GM18498 (cell line): ENCODE data around the gene KLHL13.
"Not testable (repeated sequence)": the region's sequence is repeated elsewhere in the genome, so short reads cannot be mapped to it uniquely, and the experiment has no call there.

Experiments
- ATAC-seq: cut with Tn5 transposase; IDR thresholded peaks from one replicate; pipeline ENCODE4 v1.9.1; 2021; ENCODE audit warnings: mild to moderate bottlenecking, moderate library complexity; ENCODE audit not compliant: unreplicated experiment

KLHL13 gene

GRCh38 chrX:118088084-118088483, 28.5 kb downstream of the KLHL13 start:
- no peak for ATAC-seq

DNA sequence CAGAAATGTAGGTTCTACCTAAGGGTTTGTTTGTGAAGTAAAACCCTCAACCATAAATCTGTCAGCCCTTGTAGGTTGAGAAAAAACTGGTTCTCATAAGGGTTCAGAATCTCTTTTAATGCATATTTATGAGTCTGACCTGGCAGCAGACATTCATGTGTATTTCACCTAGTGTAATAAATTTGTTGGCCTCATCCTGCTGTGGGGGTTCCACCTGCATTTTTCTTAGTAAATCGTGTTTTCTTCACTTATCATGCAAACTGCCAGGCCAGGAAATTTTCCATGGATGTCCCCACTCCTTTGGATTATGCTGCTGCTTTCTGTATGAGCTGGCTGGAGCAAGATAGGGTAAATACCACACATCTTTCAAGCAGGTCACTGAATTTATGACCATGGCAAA, 42.4 kb downstream of the KLHL13 start:
- no peak for ATAC-seq

- ATAC-seq = no peak
Measured at GRCh38 chrX:118066867-118067515, 49.6 kb downstream of the KLHL13 start.

DNA sequence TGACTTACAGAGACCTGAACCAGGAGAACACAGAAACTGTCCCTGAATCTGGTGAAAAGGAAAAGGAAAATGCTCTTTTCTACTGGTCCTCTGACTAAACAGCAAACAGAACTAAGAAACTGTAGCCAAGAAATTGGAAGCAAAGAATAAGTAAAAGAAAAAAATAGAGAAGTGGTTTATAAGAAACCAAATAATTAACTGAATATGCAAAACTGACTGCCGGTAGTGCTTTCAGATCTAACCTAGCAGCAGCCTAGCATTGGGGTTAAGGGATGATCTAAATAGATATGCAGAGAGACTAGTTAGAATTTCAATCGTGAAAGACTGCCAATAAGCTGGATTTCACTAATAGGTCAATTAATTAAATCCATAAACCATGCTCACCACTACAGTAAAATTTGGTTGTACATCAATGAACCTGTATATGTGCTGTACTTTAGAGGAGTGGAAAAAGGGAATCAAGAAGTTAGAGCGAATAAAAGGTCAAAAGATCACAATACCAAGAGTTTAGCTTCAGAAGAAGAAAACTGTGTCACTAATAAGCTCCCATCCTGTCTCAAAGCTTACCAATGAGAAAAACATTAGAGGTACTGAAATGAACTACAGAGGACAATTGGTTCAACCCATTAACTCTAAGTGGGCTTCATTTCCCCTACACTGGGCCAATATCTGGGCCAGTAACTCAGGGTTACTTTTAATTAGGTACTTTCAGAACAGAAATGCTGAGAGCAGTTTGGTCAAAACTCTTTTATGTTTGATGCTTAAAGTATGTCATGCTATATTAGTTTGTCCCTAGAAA, 53.6 kb downstream of the KLHL13 start:
- peak; percentile 89 for ATAC-seq

DNA sequence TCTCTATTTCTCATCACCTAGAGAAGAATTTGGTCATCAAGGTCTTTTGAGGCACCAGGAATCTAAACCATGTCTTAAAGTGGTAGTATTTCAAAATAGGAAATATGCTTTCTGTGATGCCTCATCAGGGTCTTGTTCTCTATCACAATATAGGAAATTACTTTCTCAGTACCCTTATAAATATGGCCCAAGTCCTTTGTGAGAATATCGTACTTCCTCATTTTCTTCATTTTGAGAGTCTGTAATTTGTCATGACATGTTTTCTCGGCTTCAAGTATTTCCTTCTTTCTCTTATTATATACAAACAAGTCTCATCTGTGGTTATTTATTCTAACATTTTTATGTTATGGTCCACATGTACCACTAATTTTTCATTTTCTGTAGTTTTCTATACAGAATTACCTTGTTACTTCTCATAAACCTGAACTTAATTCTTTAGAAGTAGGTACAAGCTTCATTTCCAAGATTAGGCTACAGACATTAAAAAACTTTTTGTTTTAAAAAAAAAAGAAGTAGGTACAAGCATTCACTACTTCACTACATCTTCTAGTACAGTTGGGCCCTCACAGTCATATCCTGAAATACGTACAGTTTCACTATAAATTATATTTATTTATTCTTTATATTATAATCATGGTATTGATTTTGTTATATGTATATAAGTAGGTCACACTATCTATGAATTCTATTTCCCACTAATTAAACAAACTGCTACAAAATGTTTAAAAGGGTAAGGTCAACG, 54.4 kb downstream of the KLHL13 start:
- peak; percentile 57 for ATAC-seq

GRCh38 chrX:118058924-118059323, 57.7 kb downstream of the KLHL13 start:
- ATAC-seq = no peak

DNA sequence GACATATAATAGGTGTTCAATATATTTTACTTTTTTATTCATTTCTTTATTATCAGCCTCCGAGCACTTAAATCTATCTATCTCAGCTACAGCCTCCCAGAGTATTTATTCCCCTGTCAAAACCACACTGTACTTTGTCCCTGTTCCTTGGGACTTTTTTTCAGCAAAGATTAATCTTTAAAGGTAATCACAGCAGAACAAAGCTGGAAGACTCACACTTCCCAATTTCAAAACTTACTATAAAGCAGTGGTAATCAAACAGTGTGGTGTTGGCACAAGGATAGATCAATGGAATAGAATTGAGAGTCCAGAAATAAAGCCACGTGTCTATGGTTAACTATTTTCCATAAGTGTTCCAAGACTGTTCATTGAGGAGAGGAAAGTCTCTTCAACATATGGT, 59.7 kb downstream of the KLHL13 start:
- no peak for ATAC-seq

GRCh38 chrX:118049713-118050112, 66.9 kb downstream of the KLHL13 start:
- ATAC-seq = no peak

DNA sequence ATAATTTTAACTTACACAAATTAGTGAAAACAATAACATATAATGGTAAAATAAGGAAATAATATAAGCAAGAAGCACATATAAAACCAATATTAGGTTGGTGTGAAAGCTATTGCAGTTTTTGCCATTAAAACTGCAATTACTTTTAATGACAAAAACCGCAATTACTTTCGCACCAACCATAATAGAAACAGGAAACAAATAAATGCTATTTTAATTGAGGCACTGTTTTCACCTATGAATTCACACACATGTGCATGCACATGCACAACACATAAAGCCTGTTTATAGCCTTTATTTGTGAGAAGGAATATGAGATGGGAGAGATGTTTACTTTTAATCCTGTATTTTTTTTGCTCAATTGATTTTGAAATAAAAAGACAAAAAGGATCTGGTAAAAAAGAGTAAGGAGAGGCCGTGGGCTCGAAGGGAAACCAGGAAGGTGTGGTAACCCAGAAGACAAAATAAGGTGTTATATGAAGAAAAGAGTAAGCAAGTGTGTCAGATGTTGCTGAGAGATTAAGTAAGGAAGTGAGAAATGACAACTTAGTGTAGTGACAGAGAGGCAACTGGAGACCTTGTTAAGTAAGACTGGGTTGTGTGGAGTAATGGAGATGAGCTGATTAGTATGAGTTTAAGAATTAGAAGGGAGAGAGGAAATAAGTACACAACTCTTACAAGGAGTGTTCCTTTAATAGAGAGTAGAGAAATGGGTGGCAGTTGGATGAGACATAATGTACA, 69.0 kb downstream of the KLHL13 start:
- ATAC-seq = peak; percentile 69

- ATAC-seq = no peak
Measured at GRCh38 chrX:118039591-118039990, 77.0 kb downstream of the KLHL13 start.

- ATAC-seq = no peak
Measured at GRCh38 chrX:118038614-118039365, 77.8 kb downstream of the KLHL13 start.

- no peak for ATAC-seq
Measured at GRCh38 chrX:118026631-118027030, 90.0 kb downstream of the KLHL13 start.

DNA sequence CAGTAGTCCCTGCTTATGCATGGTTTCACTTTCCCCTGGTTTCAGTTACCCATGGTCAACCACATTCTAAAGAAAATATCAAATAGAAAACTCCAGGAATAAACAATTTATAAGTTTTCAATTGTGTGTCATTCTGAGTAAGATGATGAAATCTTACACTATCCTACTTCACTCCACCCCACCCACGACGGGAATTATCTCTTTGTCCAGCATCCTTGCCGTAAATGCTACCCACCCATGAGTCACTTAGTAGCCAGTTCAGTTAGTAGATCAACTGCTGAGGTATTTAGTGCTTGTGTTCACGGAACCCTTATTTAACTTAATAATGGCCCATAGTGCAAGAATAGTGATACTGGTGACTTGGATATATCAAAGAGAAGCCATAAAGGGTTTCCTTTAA, 91.4 kb downstream of the KLHL13 start:
- ATAC-seq = no peak

- ATAC-seq = no peak
Measured at GRCh38 chrX:118024482-118024881, 92.1 kb downstream of the KLHL13 start.

DNA sequence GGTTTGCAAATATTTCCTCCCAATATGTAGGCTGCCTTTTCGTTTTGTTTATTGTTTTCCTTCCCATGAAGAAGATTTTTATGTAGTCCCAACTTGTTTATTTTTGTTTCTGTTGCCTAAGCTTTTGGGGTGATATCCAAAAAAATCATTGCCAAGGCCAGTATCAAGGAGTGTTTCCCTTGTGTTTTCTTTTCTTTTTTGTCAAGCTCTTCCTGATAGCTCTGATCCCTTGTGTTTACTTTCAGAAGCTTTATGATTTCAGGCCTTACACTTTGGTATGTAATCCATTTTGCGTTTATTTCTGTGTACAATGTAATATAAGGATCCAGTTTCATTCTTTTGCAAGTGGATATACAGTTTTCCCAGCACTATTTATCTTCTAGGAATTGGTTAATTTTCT, 93.9 kb downstream of the KLHL13 start:
- ATAC-seq = no peak

DNA sequence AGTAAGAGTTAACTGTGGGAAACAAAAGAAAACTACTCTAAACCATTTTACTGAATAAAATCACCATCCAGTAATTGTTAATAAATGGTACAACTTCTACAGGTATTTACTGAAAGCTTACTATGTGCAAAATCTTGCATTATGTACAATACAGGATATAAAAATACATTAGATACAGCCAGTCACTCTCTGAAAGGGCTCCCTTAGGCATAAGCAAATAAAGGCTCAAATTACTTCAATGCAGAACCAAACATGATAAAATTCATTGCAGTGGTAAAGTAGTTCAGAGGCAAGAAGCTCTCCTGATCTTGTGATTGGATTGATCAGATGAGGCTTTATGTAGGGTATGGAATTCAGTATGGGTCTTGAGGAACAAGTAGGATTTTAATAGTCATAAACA, 100.2 kb downstream of the KLHL13 start:
- ATAC-seq = no peak

DNA sequence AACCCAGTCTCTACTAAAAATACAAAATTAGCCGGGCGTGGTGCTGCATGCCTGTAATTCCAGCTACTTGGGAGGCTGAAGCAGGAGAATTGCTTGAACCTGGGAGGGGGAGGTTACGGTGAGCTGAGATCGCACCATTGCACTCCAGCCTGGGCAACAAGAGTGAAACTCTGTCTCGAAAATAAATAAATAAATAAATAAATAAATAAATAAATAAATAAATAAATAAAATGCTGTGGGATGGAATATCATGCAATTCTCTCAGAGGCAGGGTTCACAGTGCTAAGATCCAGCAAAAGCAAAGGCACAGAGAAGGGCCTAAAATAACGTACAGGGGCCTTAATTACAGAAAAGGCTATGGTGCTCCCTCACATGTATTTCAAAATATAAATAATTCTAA, 114.2 kb downstream of the KLHL13 start:
- ATAC-seq = not testable (repeated sequence)

GRCh38 chrX:118000518-118000917, 116.1 kb downstream of the KLHL13 start:
- ATAC-seq = no peak

- ATAC-seq = no peak
Measured at GRCh38 chrX:117998171-117998570, 118.4 kb downstream of the KLHL13 start.

GRCh38 chrX:117996918-117997480, 119.6 kb downstream of the KLHL13 start:
- ATAC-seq = no peak
